GM19372 (cell line): Measurements from ENCODE around the gene C1orf198.

Source experiments
- ATAC-seq: cut with Tn5 transposase; IDR thresholded peaks from one replicate; pipeline ENCODE4 v1.9.1; 2021; ENCODE audit warnings: mild to moderate bottlenecking, low read depth, moderate library complexity; ENCODE audit not compliant: unreplicated experiment

The C1orf198 gene

GRCh38 chr1:230839173-230839572 is 29.1 kb downstream of the C1orf198 start:
- ATAC-seq: no peak

GRCh38 chr1:230836793-230837192 is 31.5 kb downstream of the C1orf198 start:
- ATAC-seq: no peak

- ATAC-seq: no peak
Measured at GRCh38 chr1:230836347-230836746, 32.0 kb downstream of the C1orf198 start.

DNA sequence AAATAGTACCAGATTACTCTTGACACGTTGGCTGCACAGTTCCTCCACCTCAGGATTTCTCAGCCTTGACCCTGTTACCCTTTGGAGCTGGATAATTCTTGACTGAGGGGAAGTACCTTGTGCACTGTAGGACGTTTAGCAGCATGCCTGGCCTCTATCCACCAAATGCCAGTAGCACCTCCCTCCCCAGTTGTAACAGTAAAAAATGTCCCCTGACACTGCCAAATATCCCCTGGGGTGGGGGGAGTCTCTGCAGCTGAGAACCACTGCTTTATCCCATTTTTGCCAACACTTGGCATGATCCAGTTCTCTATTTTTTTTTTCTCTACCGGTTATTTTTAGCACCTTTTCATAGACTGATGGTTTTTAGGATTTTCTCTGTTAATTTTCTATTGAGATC is 34.0 kb downstream of the C1orf198 start:
- ATAC-seq: no peak

DNA sequence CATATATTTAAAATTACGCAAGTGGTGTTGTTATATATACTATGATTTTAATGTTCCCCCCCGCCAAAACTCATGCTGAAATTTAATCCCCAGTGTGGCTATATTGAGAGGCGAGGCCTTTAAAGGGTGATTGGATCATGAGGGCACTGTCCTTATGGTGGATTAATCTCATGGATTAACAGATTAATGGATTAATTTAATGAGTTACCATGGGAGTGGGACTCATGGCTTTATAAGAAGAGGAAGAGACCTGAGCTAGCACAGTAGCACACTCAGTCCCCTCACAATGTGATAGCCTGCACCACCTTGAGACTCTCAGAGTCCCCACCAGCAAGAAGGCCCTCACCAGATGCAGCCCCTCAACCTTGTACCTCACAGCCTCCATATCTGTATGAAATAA is 34.8 kb downstream of the C1orf198 start:
- no peak for ATAC-seq

DNA sequence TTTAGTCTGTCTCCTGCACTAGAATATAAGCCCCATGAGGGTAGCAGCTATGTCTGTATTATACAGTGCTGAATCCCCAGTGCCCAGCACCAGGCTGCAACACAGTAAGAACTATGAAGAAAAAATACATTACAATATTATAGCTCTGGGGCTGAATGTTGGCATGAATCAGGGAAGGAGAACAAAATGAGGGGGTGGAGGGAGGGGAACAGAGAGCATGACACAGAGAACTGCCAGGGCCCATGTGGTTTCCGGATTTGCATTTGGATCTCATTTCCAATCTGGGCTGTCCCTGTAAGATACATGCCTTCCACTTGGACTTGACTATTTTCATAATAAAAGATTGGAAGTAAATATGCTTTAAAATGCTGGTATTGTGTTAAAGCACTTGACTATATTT is 35.8 kb downstream of the C1orf198 start:
- no peak for ATAC-seq

GRCh38 chr1:230831771-230832170 is 36.5 kb downstream of the C1orf198 start:
- no peak for ATAC-seq

DNA sequence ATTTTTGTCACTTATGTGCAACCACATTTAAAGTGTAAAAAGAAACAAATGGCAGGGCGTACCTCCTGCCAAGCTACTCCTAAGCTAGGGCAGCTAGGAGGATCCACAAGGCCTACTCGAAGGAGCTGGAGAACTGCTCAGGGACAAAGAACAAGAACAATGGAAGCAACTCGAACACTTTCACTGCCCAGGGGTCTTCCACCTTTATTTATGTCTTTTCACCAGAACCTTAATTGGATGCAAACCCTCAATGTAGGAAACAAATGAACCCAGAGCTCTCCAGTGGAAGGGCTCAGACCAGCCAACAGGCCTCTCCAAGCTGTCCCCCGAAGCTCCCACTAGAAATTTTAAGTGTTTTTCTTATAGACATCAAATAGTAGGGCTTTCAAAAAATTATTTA is 39.9 kb downstream of the C1orf198 start:
- no peak for ATAC-seq

DNA sequence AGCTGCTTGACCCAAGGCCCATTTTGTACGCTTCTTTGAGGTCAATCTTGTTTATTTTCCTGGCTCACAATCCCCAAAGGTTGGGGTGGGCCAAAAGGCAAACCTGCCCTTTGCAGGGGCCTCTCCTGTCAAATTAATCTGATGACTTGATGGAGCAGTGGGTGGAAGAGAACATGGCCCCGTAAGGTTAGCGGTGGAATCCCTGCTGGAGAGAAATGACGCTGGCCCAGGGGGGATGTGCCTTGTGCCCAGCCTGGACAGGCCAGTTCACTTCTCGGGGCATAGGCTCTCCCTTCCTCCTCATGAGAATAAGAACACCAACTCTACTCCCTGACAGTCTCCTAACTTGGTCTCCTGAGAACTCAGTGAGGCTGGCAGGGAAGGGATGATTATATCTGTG is 40.5 kb downstream of the C1orf198 start:
- ATAC-seq: no peak

- no peak for ATAC-seq
Measured at GRCh38 chr1:230827081-230827681, 41.1 kb downstream of the C1orf198 start.

DNA sequence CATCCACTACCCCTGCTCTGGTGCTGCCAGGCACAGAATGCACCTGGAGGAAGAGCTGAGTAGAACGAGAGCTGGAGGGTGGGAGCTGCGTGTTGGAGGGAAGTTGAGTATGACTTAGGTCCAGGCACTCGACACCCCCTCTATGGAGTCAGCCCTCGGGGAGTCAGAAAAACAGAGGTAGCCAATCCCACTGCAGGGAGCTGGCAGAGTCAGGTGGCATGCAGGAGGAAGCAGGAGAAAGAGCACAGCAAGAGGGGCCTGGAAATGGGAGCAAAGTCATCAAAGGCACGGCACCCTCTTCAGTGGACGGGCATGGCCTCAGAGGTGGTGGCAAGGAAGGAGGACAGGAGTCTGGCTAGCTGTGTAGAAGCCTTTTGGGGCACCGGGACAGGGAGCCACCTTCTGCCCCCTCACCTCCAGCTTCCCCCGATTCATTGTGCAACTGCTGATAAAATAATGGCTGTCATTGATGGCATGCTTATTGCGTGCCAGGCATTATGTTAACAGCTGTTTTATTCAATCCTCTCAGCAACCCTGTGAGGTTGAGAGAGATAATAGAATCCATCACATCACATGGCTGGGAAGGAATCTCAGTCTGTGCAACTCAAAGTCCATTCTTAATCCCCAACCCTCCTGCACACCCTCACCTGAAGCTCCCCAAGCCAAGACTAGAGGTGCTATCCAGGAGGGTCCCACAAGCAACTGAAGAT is 42.0 kb downstream of the C1orf198 start:
- ATAC-seq: no peak

DNA sequence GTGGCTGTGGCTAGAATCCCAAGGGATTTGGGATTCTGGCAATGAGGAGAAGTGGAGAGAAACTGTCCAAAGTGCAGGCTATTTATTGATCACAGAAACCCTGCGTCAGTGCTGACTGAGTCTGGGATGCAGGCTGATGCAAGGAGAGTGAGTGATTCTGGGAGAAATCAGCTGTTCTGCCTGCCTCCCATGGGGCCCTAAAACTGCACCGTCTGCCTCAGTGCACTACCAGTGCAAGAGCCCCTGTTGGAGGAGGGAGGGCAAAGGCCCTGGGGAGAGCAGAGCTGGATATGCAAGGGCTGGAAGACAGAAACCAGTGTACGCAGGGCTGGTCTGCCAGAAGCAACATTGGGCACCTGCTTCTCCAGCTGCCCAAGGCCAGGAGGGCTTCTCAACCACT is 42.6 kb downstream of the C1orf198 start:
- ATAC-seq: no peak

- no peak for ATAC-seq
Measured at GRCh38 chr1:230824919-230825721, 43.2 kb downstream of the C1orf198 start.

DNA sequence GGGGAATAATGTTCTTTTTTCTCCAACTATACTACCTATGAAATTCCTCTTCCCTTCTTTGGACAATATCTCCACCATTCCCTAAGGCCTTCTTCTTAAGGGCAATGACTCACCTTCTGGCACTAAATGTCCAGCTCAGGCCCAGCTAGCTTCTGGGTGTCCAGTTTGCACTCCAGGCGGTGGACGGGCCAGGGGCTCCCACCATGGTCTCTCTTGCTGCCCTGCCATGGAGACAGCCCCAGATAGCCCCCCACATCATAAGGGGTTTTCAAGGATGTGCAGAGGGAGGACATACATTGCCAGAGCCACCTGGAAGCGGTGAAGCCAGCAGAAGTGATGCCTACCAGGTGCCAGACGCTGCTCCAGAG is 43.8 kb downstream of the C1orf198 start:
- ATAC-seq: no peak

GRCh38 chr1:230823931-230824381 is 44.4 kb downstream of the C1orf198 start:
- no peak for ATAC-seq

DNA sequence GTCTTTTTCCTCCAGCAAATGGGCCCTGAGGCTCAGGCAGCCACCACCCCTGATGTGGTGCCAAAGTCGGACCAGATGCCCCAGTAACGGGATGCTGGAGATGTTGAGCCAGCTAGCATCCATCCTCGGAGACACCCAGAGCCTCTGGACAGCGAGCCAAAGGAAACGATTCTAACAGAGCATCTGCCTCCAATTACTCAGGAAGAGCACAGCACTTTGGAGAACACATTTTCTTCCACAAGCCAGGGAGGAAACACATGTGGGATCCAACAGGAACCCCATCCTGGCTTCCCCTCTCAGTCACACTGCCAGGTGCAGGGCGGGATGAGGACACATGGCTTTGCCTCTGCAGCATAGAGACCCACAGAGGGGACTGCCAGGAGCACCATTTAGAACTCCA is 44.9 kb downstream of the C1orf198 start:
- ATAC-seq: no peak

- no peak for ATAC-seq
Measured at GRCh38 chr1:230822092-230822581, 46.2 kb downstream of the C1orf198 start.

- ATAC-seq: no peak
Measured at GRCh38 chr1:230821346-230821745, 47.0 kb downstream of the C1orf198 start.

- ATAC-seq: no peak
Measured at GRCh38 chr1:230820568-230820967, 47.8 kb downstream of the C1orf198 start.

DNA sequence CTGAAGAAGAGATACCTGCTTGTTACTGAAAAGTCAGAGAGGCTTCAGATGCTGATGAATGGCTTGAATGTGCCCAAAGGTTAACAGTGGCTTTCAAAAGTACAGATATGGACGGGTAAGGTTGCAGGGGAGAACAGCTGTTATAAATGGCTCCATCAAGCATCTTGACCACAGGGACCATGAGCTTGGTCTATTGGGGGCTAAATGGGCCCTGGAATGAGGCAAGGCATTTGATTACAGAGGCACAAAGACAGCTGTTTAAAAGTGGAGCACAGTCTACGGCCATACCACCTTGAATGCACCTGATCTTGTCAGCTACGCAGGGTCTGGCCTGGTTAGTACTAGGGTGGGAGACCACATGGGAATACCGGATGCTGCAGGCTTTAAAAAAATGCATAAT is 48.3 kb downstream of the C1orf198 start:
- ATAC-seq: no peak

- ATAC-seq: no peak
Measured at GRCh38 chr1:230818901-230819300, 49.4 kb downstream of the C1orf198 start.
